ENCODE measurements around the gene CNDP2. TPM values are rescaled to one million over a fixed set of nuclear protein-coding genes. Genes with fewer than 3 reads are reported as not detected.
A peak's percentile ranks its signal among the peaks of the same experiment; 100 is the strongest.

CNDP2 gene
- total and polyA plus RNA-seq, 2 of the 13 experiments (the other 11 are each of a cell fraction or from before 2014, with no cell fraction given) = 64.7 to 80.8 TPM

- no peak for TF ChIP-seq ZMYM4 (CRISPR knock-in tag; IDR thresholded peaks at IDR 0.05)
Measured at GRCh38 chr18:74546007-74546406, 49.8 kb downstream of the CNDP2 start (continued).

DNA sequence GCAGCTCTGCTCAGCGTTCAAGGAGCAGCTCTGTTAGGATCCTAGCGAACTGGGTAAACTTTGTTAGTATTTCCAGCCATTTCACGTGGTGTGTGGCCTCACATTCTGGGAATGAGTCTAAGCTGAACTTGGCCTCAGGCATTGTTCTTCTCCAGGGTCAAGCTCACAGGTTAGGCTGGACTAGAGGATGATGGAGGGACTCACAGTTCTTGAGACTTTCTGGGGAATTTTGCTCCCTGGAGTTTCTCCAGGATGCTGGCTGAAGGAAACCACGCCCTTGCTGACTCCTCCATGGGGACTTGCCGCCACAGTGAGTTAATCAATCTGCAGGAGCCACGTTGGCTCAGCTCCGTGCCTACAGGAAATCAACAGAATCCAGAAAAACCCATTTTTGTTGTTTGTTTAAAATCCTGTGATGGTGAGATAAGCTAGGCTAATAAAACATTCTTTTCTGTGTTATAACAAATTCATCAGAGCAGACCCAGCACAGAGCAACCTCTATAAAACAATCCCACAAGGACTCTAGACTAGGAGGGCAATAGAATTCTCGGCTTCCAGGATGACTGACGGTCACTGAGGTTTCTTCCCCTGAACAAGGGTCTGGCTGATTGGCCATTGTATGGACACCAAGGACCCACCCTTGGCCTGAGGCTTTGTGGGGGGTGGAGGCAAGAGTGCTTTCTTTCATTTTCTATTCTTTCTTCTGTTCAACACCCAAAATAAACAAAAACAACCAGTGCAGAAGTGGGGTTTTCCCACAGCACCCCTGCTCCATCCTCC, 50.8 kb downstream of the CNDP2 start:
- CTCF ChIA-PET (ENCODE audit: low intra/inter-chr PET ratio, low total read pairs) = no interaction called here
- Histone ChIP-seq H3K9ac (ENCODE audit: insufficient read depth, low read depth, low read length) (no peak overlapping the region), H3K4me2 (ENCODE audit: low read depth, low read length) (peak overlapping the region; percentile 15; the same call in 1 of the 2 replicates), H3K27me3 (ENCODE audit: control insufficient read depth in 1 of 2, insufficient read depth in 2 of 2, low read length in 2 of 2) (no peaks in the 10 kb centered on the region), H2AFZ (ENCODE audit: low read length) (no peak overlapping the region), H4K20me1 (ENCODE audit: insufficient read depth, low read length) (no peaks in the 10 kb centered on the region), H3K36me3 (replicated peaks in 1 of 2; ENCODE audit: control insufficient read depth in 1 of 2, insufficient read depth in 2 of 2, low read length in 2 of 2) (no peaks in the 10 kb centered on the region), H3K4me3 (replicated peaks in 1 of 3; ENCODE audit: insufficient read depth in 1 of 3, low read depth in 2 of 3, low read length in 3 of 3) (no peak overlapping the region), H3K27ac (ENCODE audit: extremely low read length, insufficient read depth, low read length) (no peak overlapping the region), H3K9me3 (ENCODE audit: low read length) (peaks cover 23% of the 10 kb centered on the region), H3K4me1 (ENCODE audit: insufficient read depth, low read length) (peaks cover 47% of the 10 kb centered on the region), H3K79me2 (ENCODE audit: insufficient read depth, low read length) (no peaks in the 10 kb centered on the region)
- in situ Hi-C loops (cut with HindIII; ENCODE audit: extremely low pct_ligation_motif_present, low pct_unique_long_range_greater_than_20kb) (no loop called here), intact Hi-C loops (cut with micrococcal nuclease; ENCODE audit: unreplicated experiment) (no loop called here)
- DNase-seq (ENCODE audit: low spot score) = no peak
- no peak for FAIRE-seq
- BruUV-seq (replicated peaks) = no TSS peak
- WGBS (ENCODE audit: low lambda C conversion rate) = 24% methylated on average over 7 of the region's 9 CpGs
- POLR2A ChIA-PET = no interaction called here
- no peak for TF ChIP-seq SOX13 (IDR thresholded peaks at IDR 0.05)
- peak in 1 of 2 experiments; percentile 41; a peak in 1 of 4 replicates for TF ChIP-seq SOX13 (CRISPR knock-in tag; conservative IDR thresholded peaks at IDR 0.05 in 1 of 2, IDR thresholded peaks at IDR 0.05 in 1 of 2)
- no peak for TF ChIP-seq EEA1 (CRISPR knock-in tag; IDR thresholded peaks at IDR 0.05; ENCODE audit: borderline replicate concordance)
- ATAC-seq = no peak

- no peaks in the 10 kb centered on the region for H3K27me3 ChIP-seq (ENCODE audit: control insufficient read depth in 1 of 2, insufficient read depth in 2 of 2, low read length in 2 of 2)
- no peaks in the 10 kb centered on the region for H4K20me1 ChIP-seq (ENCODE audit: insufficient read depth, low read length)
- no peak for FAIRE-seq
- no peak overlapping the region for H3K4me2 ChIP-seq (ENCODE audit: low read depth, low read length)
- H3K27ac ChIP-seq (ENCODE audit: extremely low read length, insufficient read depth, low read length) = no peak overlapping the region
- in situ Hi-C loops (cut with HindIII; ENCODE audit: extremely low pct_ligation_motif_present, low pct_unique_long_range_greater_than_20kb) = no loop called here
- H3K36me3 ChIP-seq (replicated peaks in 1 of 2; ENCODE audit: control insufficient read depth in 1 of 2, insufficient read depth in 2 of 2, low read length in 2 of 2) = no peaks in the 10 kb centered on the region
- CTCF ChIA-PET (ENCODE audit: low intra/inter-chr PET ratio, low total read pairs) = no interaction called here
- no peak overlapping the region for H2AFZ ChIP-seq (ENCODE audit: low read length)
- DNase-seq (ENCODE audit: low spot score) = no peak
- H3K79me2 ChIP-seq (ENCODE audit: insufficient read depth, low read length) = no peaks in the 10 kb centered on the region
- H3K4me1 ChIP-seq (ENCODE audit: insufficient read depth, low read length) = peaks cover 37% of the 10 kb centered on the region
- H3K9ac ChIP-seq (ENCODE audit: insufficient read depth, low read depth, low read length) = no peak overlapping the region
- H3K4me3 ChIP-seq (replicated peaks in 1 of 3; ENCODE audit: insufficient read depth in 1 of 3, low read depth in 2 of 3, low read length in 3 of 3) = no peak overlapping the region
- no peak for ATAC-seq
- POLR2A ChIA-PET = no interaction called here
- no peak for TF ChIP-seq RAD21 (CRISPR knock-in tag; IDR thresholded peaks at IDR 0.05)
- TF ChIP-seq REXO4 (CRISPR knock-in tag; IDR thresholded peaks at IDR 0.05; ENCODE audit: borderline replicate concordance) = no peak
- no peak for TF ChIP-seq ISL2 (CRISPR knock-in tag; IDR thresholded peaks at IDR 0.05)
- TF ChIP-seq NPAS2 (CRISPR knock-in tag; IDR thresholded peaks at IDR 0.05; ENCODE audit: borderline replicate concordance) = no peak
- TF ChIP-seq NR0B2 (CRISPR knock-in tag; IDR thresholded peaks at IDR 0.05) = no peak
- no peak for TF ChIP-seq HDAC2 (CRISPR knock-in tag; IDR thresholded peaks at IDR 0.05)
- no peak for TF ChIP-seq EHMT2 (IDR thresholded peaks at IDR 0.05; ENCODE audit: borderline replicate concordance, low read depth, low read length)
- no peak for TF ChIP-seq ZBTB2 (CRISPR knock-in tag; IDR thresholded peaks at IDR 0.05; ENCODE audit: low read depth)
- no peak for TF ChIP-seq KLF13 (CRISPR knock-in tag; IDR thresholded peaks at IDR 0.05)
- BruUV-seq (replicated peaks) = no TSS peak
- 84% methylated on average over 7 of the region's 7 CpGs for WGBS (ENCODE audit: low lambda C conversion rate)
- peaks cover 23% of the 10 kb centered on the region for H3K9me3 ChIP-seq (ENCODE audit: low read length)
- intact Hi-C loops (cut with micrococcal nuclease; ENCODE audit: unreplicated experiment) = no loop called here
Measured at GRCh38 chr18:74547860-74548259, 51.7 kb downstream of the CNDP2 start.

Measured in HepG2 (cell line).